Measurements from ENCODE around the gene GSTO2. TPM values are rescaled to one million over a fixed set of nuclear protein-coding genes. Genes with fewer than 3 reads are reported as not detected.

The GSTO2 gene
- total and polyA plus RNA-seq, 2 of the 13 experiments (the other 11 are each of a cell fraction or from before 2014, with no cell fraction given), result 2.1 to 7.9 TPM

- no peak for TF ChIP-seq HOMEZ (CRISPR knock-in tag; IDR thresholded peaks at IDR 0.05; ENCODE audit: low read depth)
- 0 out of 2 replicates have a peak, but pooled peaks have one; percentile 39 for TF ChIP-seq POGK (CRISPR knock-in tag; conservative IDR thresholded peaks at IDR 0.05)
- TF ChIP-seq ZBTB42 (CRISPR knock-in tag; IDR thresholded peaks at IDR 0.05), result no peak
- TF ChIP-seq KMT2B (CRISPR knock-in tag; IDR thresholded peaks at IDR 0.05), result peak; percentile 94
- TF ChIP-seq ZNF678 (CRISPR knock-in tag; IDR thresholded peaks at IDR 0.05), result peak; percentile 72; the same call in 1 of the 2 replicates
- no peak; the same call in 1 of the 2 replicates for TF ChIP-seq SALL2 (CRISPR knock-in tag; IDR thresholded peaks at IDR 0.05)
- TF ChIP-seq SRSF4 (IDR thresholded peaks at IDR 0.05; ENCODE audit: low read depth, low read length, poor library complexity, severe bottlenecking), result no peak
- TF ChIP-seq TEAD3 (CRISPR knock-in tag; optimal IDR thresholded peaks at IDR 0.05; ENCODE audit: borderline replicate concordance), result peak; percentile 57
- TF ChIP-seq, protein P1, sequence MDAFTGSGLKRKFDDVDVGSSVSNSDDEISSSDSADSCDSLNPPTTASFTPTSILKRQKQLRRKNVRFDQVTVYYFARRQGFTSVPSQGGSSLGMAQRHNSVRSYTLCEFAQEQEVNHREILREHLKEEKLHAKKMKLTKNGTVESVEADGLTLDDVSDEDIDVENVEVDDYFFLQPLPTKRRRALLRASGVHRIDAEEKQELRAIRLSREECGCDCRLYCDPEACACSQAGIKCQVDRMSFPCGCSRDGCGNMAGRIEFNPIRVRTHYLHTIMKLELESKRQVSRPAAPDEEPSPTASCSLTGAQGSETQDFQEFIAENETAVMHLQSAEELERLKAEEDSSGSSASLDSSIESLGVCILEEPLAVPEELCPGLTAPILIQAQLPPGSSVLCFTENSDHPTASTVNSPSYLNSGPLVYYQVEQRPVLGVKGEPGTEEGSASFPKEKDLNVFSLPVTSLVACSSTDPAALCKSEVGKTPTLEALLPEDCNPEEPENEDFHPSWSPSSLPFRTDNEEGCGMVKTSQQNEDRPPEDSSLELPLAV (CRISPR knock-in tag; conservative IDR thresholded peaks at IDR 0.05; ENCODE audit: low read depth), result no peak
- peak; percentile 66; the same call in 1 of the 2 replicates for TF ChIP-seq HOXA5 (CRISPR knock-in tag; IDR thresholded peaks at IDR 0.05)
- 0 out of 2 replicates have a peak, but pooled peaks have one; percentile 43 for TF ChIP-seq MTA1 (CRISPR knock-in tag; IDR thresholded peaks at IDR 0.05; ENCODE audit: borderline replicate concordance)
- TF ChIP-seq EP300 (IDR thresholded peaks at IDR 0.05; ENCODE audit: low read depth in 2 of 2, low read length in 2 of 2), result no peak
- 0 out of 2 replicates have a peak, but pooled peaks have one; percentile 11 for TF ChIP-seq EP300 (CRISPR knock-in tag; IDR thresholded peaks at IDR 0.05; ENCODE audit: borderline replicate concordance)
- TF ChIP-seq FOXK2 (IDR thresholded peaks at IDR 0.05), result no peak; the same call in 1 of the 2 replicates
- peak; percentile 36 for TF ChIP-seq FOXO1 (CRISPR knock-in tag; IDR thresholded peaks at IDR 0.05)
- peak; percentile 91; the same call in 1 of the 2 replicates for TF ChIP-seq ZNF512B (CRISPR knock-in tag; IDR thresholded peaks at IDR 0.05; ENCODE audit: borderline replicate concordance)
- peak; percentile 59 for TF ChIP-seq PATZ1 (CRISPR knock-in tag; IDR thresholded peaks at IDR 0.05)
- peak; percentile 23; the same call in 1 of the 2 replicates for TF ChIP-seq ZNF607 (CRISPR knock-in tag; IDR thresholded peaks at IDR 0.05; ENCODE audit: borderline replicate concordance)
- no peak for TF ChIP-seq MTF1 (CRISPR knock-in tag; IDR thresholded peaks at IDR 0.05)
These were observed 37.0 kb upstream of the GSTO2 start, which contains the start of gene CFAP43 (continued) for GRCh38 chr10:104231784-104232612.

Data from HepG2 (cell line).